Suppressor macrophage (primary cell): Measurements from ENCODE around the gene SLC27A6.
"Not testable (repeated sequence)": the region's sequence is repeated elsewhere in the genome, so short reads cannot be mapped to it uniquely, and the experiment has no call there.

Experiments used
- DNase-seq, 4 experiments: peaks; one replicate each; pipeline ENCODE4 v3.0.0-alpha.2; 2020 to 2022
- total RNA-seq, 17 experiments: gene quantifications; one replicate each; lab custom pipeline; 2026; ENCODE audit warnings: mixed read lengths in 6 of 17, inconsistent platforms in 3 of 17; lab: John Stamatoyannopoulos, UW

The SLC27A6 gene
- 0 to 0.88 (median 0) reads per million in 17 experiments for total RNA-seq

- DNase-seq, result peak in 1 of 4 experiments; percentile 9
These were observed at the start of gene SLC27A6 for GRCh38 chr5:128965011-128965637. Gene SLC27A6 (plus strand): TSS chr5:128965488. CDS start chr5:128966138, 650 bp downstream.

- DNase-seq, result no peak
These were observed 45.7 kb upstream of the SLC27A6 start for GRCh38 chr5:128919542-128919941.

GRCh38 chr5:128920345-128921215, 44.7 kb upstream of the SLC27A6 start:
- DNase-seq, result no peak

- no peak for DNase-seq
These were observed 41.0 kb upstream of the SLC27A6 start for GRCh38 chr5:128924299-128924698.

- DNase-seq, result no peak
These were observed 39.3 kb upstream of the SLC27A6 start for GRCh38 chr5:128925973-128926372.

- DNase-seq, result peak; percentile 24 to 86 (median 67)
These were observed 37.6 kb upstream of the SLC27A6 start for GRCh38 chr5:128927644-128928043.

GRCh38 chr5:128932232-128932631, 33.1 kb upstream of the SLC27A6 start:
- not testable (repeated sequence) for DNase-seq

GRCh38 chr5:128943100-128943499, 22.2 kb upstream of the SLC27A6 start:
- not testable (repeated sequence) for DNase-seq

- no peak for DNase-seq
These were observed 15.3 kb upstream of the SLC27A6 start for GRCh38 chr5:128949847-128950546.

GRCh38 chr5:128951301-128951700, 14.0 kb upstream of the SLC27A6 start:
- DNase-seq, result not testable (repeated sequence)

GRCh38 chr5:128956164-128956563, 9.1 kb upstream of the SLC27A6 start:
- DNase-seq, result no peak

- no peak for DNase-seq
These were observed 3.1 kb upstream of the SLC27A6 start for GRCh38 chr5:128962211-128962610.

- no peak for DNase-seq
These were observed 482 bp downstream of the SLC27A6 start for GRCh38 chr5:128965638-128966302.

- no peak for DNase-seq
These were observed 1.1 kb downstream of the SLC27A6 start for GRCh38 chr5:128966375-128966774.

- DNase-seq, result no peak
These were observed 1.6 kb downstream of the SLC27A6 start for GRCh38 chr5:128966846-128967245.

- no peak for DNase-seq
These were observed 8.0 kb downstream of the SLC27A6 start for GRCh38 chr5:128973244-128973643.

- DNase-seq, result no peak
These were observed 9.3 kb downstream of the SLC27A6 start for GRCh38 chr5:128974567-128974966.

GRCh38 chr5:128979761-128980160, 14.5 kb downstream of the SLC27A6 start:
- no peak for DNase-seq

GRCh38 chr5:128980917-128981316, 15.6 kb downstream of the SLC27A6 start:
- DNase-seq, result no peak

GRCh38 chr5:128984480-128984879, 19.2 kb downstream of the SLC27A6 start:
- no peak for DNase-seq

- no peak for DNase-seq
These were observed 23.2 kb downstream of the SLC27A6 start for GRCh38 chr5:128988476-128988875.

- DNase-seq, result no peak
These were observed 36.7 kb downstream of the SLC27A6 start for GRCh38 chr5:129001841-129002526.
